DND-41 (cell line): Measurements from ENCODE around the gene FBXO8.

Source experiments
- ATAC-seq: fragments of 200-7000 bp; cut with Tn5 transposase; 3 replicates; pipeline ENCODE4 v1.9.1; 2021; ENCODE audit warnings: low read depth; ENCODE audit not compliant: insufficient read depth
- DNase-seq: peaks from one replicate; pipeline ENCODE4 v3.0.0-alpha.2; 2020
- H2AFZ ChIP-seq: 2 replicates; pipeline ENCODE4 v1.6.0; 2012; ENCODE audit warnings: low read depth, low read length
- H3K27ac ChIP-seq: 2 replicates; pipeline ENCODE4 v1.5.1; 2012; ENCODE audit warnings: low read length, inconsistent platforms
- H3K27me3 ChIP-seq: fragments of 200-600 bp; sonication (generic); 2 replicates; pipeline ENCODE4 v1.6.0; 2012; ENCODE audit warnings: low read length, mild to moderate bottlenecking, inconsistent platforms; ENCODE audit not compliant: insufficient read depth, poor library complexity
- H3K36me3 ChIP-seq: 2 replicates; pipeline ENCODE4 v1.5.1; 2012; ENCODE audit warnings: low read length, inconsistent platforms; ENCODE audit not compliant: insufficient read depth
- H3K4me1 ChIP-seq: 2 replicates; pipeline ENCODE4 v1.5.1; 2012; ENCODE audit warnings: mild to moderate bottlenecking, low read length; ENCODE audit not compliant: insufficient read depth
- H3K4me2 ChIP-seq: 2 replicates; pipeline ENCODE4 v1.6.0; 2012; ENCODE audit warnings: mild to moderate bottlenecking, moderate library complexity, low read length, inconsistent platforms; ENCODE audit not compliant: insufficient read depth
- H3K4me3 ChIP-seq, 2 experiments: fragments of 200-600 bp in 1 of 2; shearing (Covaris generic) in 1 of 2; 2 replicates each; pipeline ENCODE4 v1.5.1; 2012 to 2016; ENCODE audit warnings: inconsistent platforms in 2 of 2, low read length in 2 of 2, mild to moderate bottlenecking in 2 of 2, low read depth in 1 of 2, moderate library complexity in 1 of 2
- H3K79me2 ChIP-seq: 2 replicates; pipeline ENCODE4 v1.6.0; 2012; ENCODE audit warnings: low read length, inconsistent platforms; ENCODE audit not compliant: insufficient read depth
- H3K9ac ChIP-seq: 2 replicates; pipeline ENCODE4 v1.6.0; 2012; ENCODE audit warnings: low read depth, mild to moderate bottlenecking, inconsistent platforms, low read length, moderate library complexity
- H3K9me3 ChIP-seq: 2 replicates; pipeline ENCODE4 v1.5.1; 2012; ENCODE audit warnings: low read length, moderate library complexity, mild to moderate bottlenecking, inconsistent platforms; ENCODE audit not compliant: insufficient read depth, severe bottlenecking
- H4K20me1 ChIP-seq: 2 replicates; pipeline ENCODE4 v1.6.0; 2012; ENCODE audit warnings: low read length; ENCODE audit not compliant: insufficient read depth
- CTCF ChIP-seq: IDR thresholded peaks from 2 replicates; pipeline ENCODE4 v1.5.1; 2012; ENCODE audit warnings: borderline replicate concordance, low read length, moderate library complexity, mild to moderate bottlenecking; ENCODE audit not compliant: poor library complexity, severe bottlenecking; ENCODE audit errors: extremely low read depth
- EZH2 ChIP-seq: IDR thresholded peaks from 3 replicates; pipeline ENCODE4 v1.6.1; 2012; ENCODE audit warnings: borderline replicate concordance, low read depth, mild to moderate bottlenecking, moderate library complexity, low read length, inconsistent platforms; ENCODE audit not compliant: severe bottlenecking

FBXO8 gene

GRCh38 chr4:174282836-174283506 lies 496 bp downstream of the FBXO8 start:
- peak; percentile 85 for DNase-seq
- Histone ChIP-seq H3K36me3 (peaks cover 4% of the 10 kb centered on the region; the same call in 1 of the 2 replicates), H3K9ac (peak overlapping the region; percentile 64), H4K20me1 (no peaks in the 10 kb centered on the region), H3K4me2 (peak overlapping the region; percentile 78), H3K4me3 (peak overlapping the region; percentile 68 to 77), H3K27ac (peak overlapping the region; percentile 93), H3K9me3 (no peaks in the 10 kb centered on the region), H3K4me1 (peaks cover 47% of the 10 kb centered on the region), H2AFZ (peak overlapping the region; percentile 76), H3K27me3 (no peaks in the 10 kb centered on the region), H3K79me2 (peaks cover 91% of the 10 kb centered on the region)
- no peak for TF ChIP-seq CTCF
- TF ChIP-seq EZH2: no peak
- ATAC-seq: peak; percentile 94

GRCh38 chr4:174281901-174282300 lies 1.6 kb downstream of the FBXO8 start:
- Histone ChIP-seq H3K79me2 (peaks cover 93% of the 10 kb centered on the region), H3K9ac (peak overlapping the region; percentile 64), H3K4me3 (peak overlapping the region; percentile 68 to 77; a peak in 3 of 4 replicates), H3K27ac (peak overlapping the region; percentile 93; the same call in 1 of the 2 replicates), H3K27me3 (no peaks in the 10 kb centered on the region), H3K9me3 (no peaks in the 10 kb centered on the region), H3K4me2 (peak overlapping the region; percentile 78), H3K4me1 (peaks cover 47% of the 10 kb centered on the region), H2AFZ (no peak overlapping the region), H4K20me1 (no peaks in the 10 kb centered on the region; the same call in 1 of the 2 replicates), H3K36me3 (peaks cover 4% of the 10 kb centered on the region; the same call in 1 of the 2 replicates)
- no peak for ATAC-seq
- TF ChIP-seq CTCF (no peak), EZH2 (no peak)
- no peak for DNase-seq

- Histone ChIP-seq H3K9ac (no peak overlapping the region), H2AFZ (no peak overlapping the region), H3K27ac (no peak overlapping the region), H3K9me3 (no peaks in the 10 kb centered on the region), H3K27me3 (no peaks in the 10 kb centered on the region), H3K4me3 (peak overlapping the region in 1 of 2 experiments; percentile 34; a peak in 1 of 4 replicates), H4K20me1 (no peaks in the 10 kb centered on the region; the same call in 1 of the 2 replicates), H3K36me3 (peaks cover 4% of the 10 kb centered on the region; the same call in 1 of the 2 replicates), H3K79me2 (peaks cover 93% of the 10 kb centered on the region), H3K4me2 (peak overlapping the region; percentile 78), H3K4me1 (peaks cover 47% of the 10 kb centered on the region)
- DNase-seq (no peak), ATAC-seq (no peak)
- TF ChIP-seq CTCF: no peak
- no peak for TF ChIP-seq EZH2
Observed at GRCh38 chr4:174281182-174281737, 2.2 kb downstream of the FBXO8 start.
